ENCODE results near the gene SNCG.
A peak's percentile ranks its signal among the peaks of the same experiment; 100 is the strongest.

SNCG gene

DNA sequence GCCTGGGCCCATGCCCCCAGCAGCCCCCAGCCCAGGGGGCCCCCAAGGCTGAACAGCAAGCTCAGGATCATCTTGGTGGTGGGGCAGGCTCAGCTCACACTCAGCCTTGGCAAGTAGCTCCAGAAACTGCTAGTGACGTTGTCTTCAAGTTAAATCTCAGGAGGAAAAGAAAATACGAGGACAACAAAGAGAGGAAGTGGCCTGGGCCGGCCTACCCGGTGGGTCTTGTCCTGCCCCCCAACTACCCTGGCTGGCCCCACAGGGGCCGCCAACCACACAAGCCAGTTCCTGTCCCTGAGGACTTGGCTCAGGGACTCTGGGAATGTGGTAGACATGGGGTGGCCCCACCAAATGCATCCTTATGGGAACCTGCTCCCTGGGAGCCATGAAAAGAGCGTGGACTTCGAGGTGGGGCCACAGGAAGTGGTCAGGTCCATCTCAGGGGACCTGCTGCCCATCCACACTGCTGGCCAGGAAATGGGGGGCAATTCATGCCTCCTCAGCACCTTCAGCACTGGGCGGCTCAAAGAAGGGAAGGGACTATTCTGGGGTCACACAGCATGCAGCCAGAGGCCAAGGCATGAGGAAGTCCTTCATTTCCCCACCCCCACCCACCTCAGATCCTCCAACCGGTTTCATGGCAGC, 806 bp upstream of the SNCG start, which contains the start of gene MMRN2:
MMRN2 (minus strand) TSS at position 145 of the 645 bp plus-strand sequence; CDS start at position 71, 74 bp downstream.
- no peak within 1 kb of the TSS for H3K4me3 ChIP-seq (ENCODE audit: low read length)
- TF ChIP-seq, protein P1, sequence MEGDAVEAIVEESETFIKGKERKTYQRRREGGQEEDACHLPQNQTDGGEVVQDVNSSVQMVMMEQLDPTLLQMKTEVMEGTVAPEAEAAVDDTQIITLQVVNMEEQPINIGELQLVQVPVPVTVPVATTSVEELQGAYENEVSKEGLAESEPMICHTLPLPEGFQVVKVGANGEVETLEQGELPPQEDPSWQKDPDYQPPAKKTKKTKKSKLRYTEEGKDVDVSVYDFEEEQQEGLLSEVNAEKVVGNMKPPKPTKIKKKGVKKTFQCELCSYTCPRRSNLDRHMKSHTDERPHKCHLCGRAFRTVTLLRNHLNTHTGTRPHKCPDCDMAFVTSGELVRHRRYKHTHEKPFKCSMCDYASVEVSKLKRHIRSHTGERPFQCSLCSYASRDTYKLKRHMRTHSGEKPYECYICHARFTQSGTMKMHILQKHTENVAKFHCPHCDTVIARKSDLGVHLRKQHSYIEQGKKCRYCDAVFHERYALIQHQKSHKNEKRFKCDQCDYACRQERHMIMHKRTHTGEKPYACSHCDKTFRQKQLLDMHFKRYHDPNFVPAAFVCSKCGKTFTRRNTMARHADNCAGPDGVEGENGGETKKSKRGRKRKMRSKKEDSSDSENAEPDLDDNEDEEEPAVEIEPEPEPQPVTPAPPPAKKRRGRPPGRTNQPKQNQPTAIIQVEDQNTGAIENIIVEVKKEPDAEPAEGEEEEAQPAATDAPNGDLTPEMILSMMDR (IDR thresholded peaks at IDR 0.05; ENCODE audit: insufficient read depth, low read depth, low read length, missing control alignments), result no peak

DNA sequence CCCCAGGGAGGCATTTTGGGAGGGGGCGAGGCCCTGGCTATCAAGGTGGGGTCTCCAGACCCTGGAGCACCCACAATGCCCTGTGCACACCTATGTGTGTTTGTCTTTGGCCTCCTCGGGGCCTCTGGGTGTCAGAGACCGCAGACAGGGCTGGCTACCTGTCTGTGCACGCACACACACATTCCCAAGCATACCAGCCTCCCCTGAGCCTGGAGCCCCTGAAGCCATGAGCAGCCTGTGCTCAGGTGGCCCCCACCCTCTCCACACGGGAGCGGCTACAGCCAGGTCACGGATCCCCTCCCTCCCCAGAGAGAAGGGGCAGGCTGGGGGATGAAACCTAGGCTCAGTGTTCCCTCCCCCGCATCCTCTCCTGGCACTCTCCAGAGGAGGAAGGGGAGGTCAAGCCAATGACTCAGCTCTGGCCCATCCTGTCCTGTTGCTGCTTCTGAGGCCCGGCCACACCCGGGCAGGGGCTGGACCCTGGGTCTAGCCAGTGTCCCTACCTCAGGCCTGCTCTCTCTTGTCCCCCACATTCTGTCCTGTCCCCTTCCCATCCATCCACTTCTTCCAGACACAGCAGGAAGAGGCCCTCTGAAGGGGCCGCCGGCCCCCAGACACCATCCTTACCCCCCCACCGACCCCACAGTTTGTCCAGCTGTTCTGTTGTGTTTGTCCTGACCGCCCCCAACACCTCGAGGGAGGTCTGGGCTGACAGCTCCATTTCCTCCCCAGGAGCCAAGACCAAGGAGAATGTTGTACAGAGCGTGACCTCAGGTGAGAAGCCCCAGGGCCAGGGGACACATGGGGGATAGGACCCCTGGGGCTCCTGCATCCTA, 720 bp downstream of the SNCG start:
- DNase-seq (ENCODE audit: low read depth), result peak; percentile 83
- TF ChIP-seq, protein P1 (IDR thresholded peaks at IDR 0.05; ENCODE audit: insufficient read depth, low read depth, low read length, missing control alignments), result no peak

More for the DNA sequence above, 806 bp upstream of the SNCG start, which contains the start of gene MMRN2:
- DNase-seq (ENCODE audit: low read depth), result no peak

DNA sequence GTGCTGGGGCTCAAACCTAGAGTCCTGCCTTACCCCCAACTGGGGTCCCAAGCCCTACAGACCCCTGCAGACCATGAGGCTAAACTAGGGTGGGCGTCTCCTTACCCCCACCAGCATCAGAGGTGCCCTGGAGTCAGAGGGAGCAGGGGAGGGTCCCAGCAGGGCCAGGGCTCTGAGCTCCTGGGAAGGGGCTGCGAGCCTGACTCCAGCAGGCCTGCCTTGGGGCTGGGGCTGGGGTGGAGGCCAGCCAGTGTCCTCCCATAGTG, 1.3 kb downstream of the SNCG start:
- no peak for DNase-seq (ENCODE audit: low read depth)
- TF ChIP-seq, protein P1 (IDR thresholded peaks at IDR 0.05; ENCODE audit: insufficient read depth, low read depth, low read length, missing control alignments), result no peak
- no peak overlapping the region for H3K4me3 ChIP-seq (ENCODE audit: low read length)

More for the DNA sequence above, 720 bp downstream of the SNCG start:
- peak overlapping the region; percentile 5 for H3K4me3 ChIP-seq (ENCODE audit: low read length)

DNA sequence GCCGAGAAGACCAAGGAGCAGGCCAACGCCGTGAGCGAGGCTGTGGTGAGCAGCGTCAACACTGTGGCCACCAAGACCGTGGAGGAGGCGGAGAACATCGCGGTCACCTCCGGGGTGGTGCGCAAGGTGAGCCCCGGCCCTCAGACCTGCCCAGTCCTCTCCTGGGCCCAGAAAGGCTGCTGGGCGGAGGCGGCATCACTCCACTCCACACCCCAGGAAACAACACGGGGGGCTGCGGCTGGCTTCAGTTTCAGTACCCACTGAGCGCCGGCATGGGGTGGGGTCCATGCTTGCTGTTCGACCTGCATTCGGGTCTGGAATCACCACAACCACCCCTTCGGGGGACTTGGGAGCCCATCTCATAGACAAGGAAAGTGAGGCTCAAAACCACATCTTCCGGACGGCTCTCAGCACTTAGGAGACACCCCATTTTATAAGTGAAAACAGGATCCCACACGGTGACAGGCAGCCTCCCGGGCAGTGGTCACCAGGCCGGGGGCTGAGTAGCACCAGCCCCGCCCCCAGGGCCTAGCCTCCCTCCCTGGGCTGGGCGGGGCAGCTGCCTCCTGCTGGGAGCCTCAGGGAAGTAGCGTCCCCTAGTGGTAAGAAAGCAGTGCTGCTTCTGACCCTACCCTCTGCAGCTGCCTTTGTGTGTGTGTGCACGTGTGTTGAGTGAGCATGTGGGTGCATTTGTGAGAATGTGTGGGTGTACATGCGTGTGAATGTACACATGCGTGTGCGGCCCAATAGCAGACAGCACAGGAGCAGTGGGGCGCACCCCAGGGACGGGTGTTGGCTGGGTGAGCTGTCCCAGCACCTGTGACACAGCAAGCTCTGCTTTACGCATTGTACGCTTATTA, 1.8 kb downstream of the SNCG start:
- TF ChIP-seq, protein P1 (IDR thresholded peaks at IDR 0.05; ENCODE audit: insufficient read depth, low read depth, low read length, missing control alignments), result peak; percentile 86
- peak; percentile 76 for DNase-seq (ENCODE audit: low read depth)
- no peak overlapping the region for H3K4me3 ChIP-seq (ENCODE audit: low read length)

DNA sequence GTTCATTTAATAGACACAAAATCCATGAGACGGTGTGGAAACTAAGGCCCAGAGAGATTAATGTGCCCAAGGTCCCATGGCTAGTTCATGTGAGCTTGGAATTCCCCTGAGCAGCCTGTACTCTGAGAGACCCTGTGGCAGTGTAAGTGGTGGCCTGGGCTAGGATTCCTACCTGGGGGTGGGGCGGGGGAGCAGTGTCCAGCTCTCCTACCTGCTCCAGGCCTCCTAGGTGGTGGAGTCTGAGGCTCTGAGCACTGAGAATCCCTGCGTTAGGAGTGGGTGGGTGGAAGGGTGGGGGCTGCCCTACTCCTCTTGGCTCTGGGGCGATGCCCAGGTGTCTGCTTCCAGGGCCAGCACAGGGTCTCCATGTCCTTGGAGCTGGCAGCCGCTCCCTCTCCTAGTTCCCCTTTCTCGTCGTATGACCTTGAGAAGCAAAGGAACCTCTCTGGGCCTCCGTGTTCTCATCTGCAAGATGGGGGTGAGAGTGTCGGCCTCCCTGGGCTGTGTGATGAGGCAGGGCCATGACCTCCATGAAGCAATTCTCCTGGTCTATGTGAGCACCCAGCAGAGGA, 2.5 kb downstream of the SNCG start:
- no peak for DNase-seq (ENCODE audit: low read depth)
- no peak overlapping the region for H3K4me3 ChIP-seq (ENCODE audit: low read length)
- TF ChIP-seq, protein P1 (IDR thresholded peaks at IDR 0.05; ENCODE audit: insufficient read depth, low read depth, low read length, missing control alignments), result no peak

DNA sequence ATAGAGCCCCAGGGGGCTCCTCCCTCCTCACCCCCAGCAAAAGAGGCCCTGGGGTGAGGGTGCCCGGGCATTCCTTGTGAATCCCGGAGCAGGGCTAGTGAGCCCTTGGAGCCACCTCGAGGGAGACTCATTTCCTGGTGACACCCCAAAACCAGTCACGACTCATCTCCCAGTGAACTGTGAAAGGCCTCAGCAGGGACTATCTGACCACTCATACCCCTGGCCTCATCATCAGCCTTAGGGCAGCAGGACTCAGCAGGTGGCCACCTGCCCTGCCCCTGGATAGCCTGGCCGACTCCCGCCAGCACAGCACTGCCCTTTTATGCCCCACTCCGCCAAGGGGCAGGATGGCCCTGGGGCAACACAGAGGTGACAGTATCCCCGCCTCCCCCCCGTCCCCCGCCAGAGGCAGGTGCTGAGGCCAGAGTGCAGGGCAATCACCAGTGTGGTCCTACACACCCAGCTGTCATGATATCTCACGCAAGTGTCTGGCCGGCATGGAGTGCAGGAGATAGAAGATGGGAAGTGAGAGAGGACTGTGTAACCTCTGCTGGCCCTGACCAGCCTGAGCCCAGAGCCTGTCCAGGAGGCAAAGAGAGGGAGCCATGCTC, 3.2 kb downstream of the SNCG start:
- TF ChIP-seq, protein P1 (IDR thresholded peaks at IDR 0.05; ENCODE audit: insufficient read depth, low read depth, low read length, missing control alignments), result no peak

More for the DNA sequence above, 3.2 kb downstream of the SNCG start:
- H3K4me3 ChIP-seq (ENCODE audit: low read length), result no peak overlapping the region
- DNase-seq (ENCODE audit: low read depth), result no peak
